GM19438 (cell line): ENCODE results near the gene NAPA.

Source experiments
- ATAC-seq: cut with Tn5 transposase; IDR thresholded peaks from one replicate; pipeline ENCODE4 v1.9.1; 2021; ENCODE audit warnings: low read depth; ENCODE audit not compliant: unreplicated experiment

NAPA gene

GRCh38 chr19:47514869-47515588 lies at the start of gene NAPA:
TSS of gene NAPA (minus strand) at chr19:47515063. CDS start at chr19:47514940, 123 bp downstream.
- ATAC-seq: peak; percentile 83

- no peak for ATAC-seq
These were observed 49.2 kb upstream of the NAPA start for GRCh38 chr19:47564081-47564480.

- no peak for ATAC-seq
These were observed 46.7 kb upstream of the NAPA start for GRCh38 chr19:47561440-47562057.

GRCh38 chr19:47560999-47561398 lies 46.1 kb upstream of the NAPA start:
- ATAC-seq: no peak

- no peak for ATAC-seq
These were observed 35.3 kb upstream of the NAPA start for GRCh38 chr19:47550129-47550528.

GRCh38 chr19:47549261-47549862 lies 34.5 kb upstream of the NAPA start:
- ATAC-seq: no peak

GRCh38 chr19:47547199-47547598 lies 32.3 kb upstream of the NAPA start:
- no peak for ATAC-seq

GRCh38 chr19:47545061-47545948 lies 30.4 kb upstream of the NAPA start:
- ATAC-seq: no peak

GRCh38 chr19:47544476-47544875 lies 29.6 kb upstream of the NAPA start:
- ATAC-seq: no peak

GRCh38 chr19:47544075-47544474 lies 29.2 kb upstream of the NAPA start:
- no peak for ATAC-seq

GRCh38 chr19:47542030-47542475 lies 27.2 kb upstream of the NAPA start:
- ATAC-seq: no peak

- ATAC-seq: no peak
These were observed 26.7 kb upstream of the NAPA start for GRCh38 chr19:47541518-47541917.

GRCh38 chr19:47540748-47541147 lies 25.9 kb upstream of the NAPA start:
- no peak for ATAC-seq

GRCh38 chr19:47539747-47540311 lies 25.0 kb upstream of the NAPA start:
- ATAC-seq: no peak

- ATAC-seq: no peak
These were observed 23.9 kb upstream of the NAPA start for GRCh38 chr19:47538812-47539211.

GRCh38 chr19:47537493-47537892 lies 22.6 kb upstream of the NAPA start:
- no peak for ATAC-seq

- no peak for ATAC-seq
These were observed 19.8 kb upstream of the NAPA start for GRCh38 chr19:47534628-47535027.

- ATAC-seq: no peak
These were observed 17.0 kb upstream of the NAPA start for GRCh38 chr19:47531640-47532387.

GRCh38 chr19:47529018-47529742 lies 14.3 kb upstream of the NAPA start:
- ATAC-seq: no peak
